HG03558 (cell line): ENCODE measurements around the gene HS3ST5.
"Not testable (repeated sequence)": the region's sequence is repeated elsewhere in the genome, so short reads cannot be mapped to it uniquely, and the experiment has no call there.

Experiments
- ATAC-seq: cut with Tn5 transposase; IDR thresholded peaks from one replicate; pipeline ENCODE4 v1.9.1; 2021; ENCODE audit warnings: moderate number of reproducible peaks; ENCODE audit not compliant: unreplicated experiment; ENCODE audit errors: extremely low read depth

Gene HS3ST5

GRCh38 chr6:114108119-114109002 is 234.5 kb downstream of the HS3ST5 start:
- no peak for ATAC-seq

DNA sequence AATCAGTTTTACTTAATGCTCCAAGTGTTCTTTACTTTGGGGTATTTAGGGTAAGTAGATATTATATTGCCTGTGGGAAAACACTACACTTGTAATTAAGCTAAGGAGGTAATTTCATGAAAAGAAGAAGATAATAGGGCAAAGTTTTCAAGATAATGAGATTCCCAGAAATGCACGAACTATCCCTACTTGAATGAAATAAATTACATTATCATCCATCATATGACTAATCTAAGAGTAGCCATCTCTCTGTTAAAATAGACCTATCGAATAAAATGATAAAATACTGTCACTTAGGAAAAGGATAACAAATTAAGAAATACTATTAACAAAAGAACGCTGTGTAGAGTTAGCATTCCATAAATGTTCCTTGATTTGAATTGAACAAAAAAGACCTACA is 236.8 kb downstream of the HS3ST5 start:
- ATAC-seq, result no peak

DNA sequence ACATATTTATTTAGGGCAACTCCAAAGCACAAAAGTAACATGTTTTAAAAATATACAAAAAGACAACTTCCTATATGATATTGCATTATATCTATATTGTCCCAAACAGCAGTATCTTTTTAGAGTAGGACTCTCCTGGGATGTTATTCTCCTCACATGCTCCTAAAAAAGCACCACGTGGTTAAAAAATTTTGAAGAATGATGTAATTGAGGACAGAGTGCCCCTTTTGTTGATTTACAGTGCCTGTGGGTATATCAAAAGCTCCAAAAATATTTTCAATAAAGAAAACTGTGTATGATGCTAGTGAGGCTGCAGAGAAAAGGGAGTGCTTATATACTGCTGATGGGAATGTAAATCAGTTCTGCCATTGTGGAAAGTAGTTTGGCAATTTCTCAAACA is 241.6 kb downstream of the HS3ST5 start:
- ATAC-seq, result no peak

DNA sequence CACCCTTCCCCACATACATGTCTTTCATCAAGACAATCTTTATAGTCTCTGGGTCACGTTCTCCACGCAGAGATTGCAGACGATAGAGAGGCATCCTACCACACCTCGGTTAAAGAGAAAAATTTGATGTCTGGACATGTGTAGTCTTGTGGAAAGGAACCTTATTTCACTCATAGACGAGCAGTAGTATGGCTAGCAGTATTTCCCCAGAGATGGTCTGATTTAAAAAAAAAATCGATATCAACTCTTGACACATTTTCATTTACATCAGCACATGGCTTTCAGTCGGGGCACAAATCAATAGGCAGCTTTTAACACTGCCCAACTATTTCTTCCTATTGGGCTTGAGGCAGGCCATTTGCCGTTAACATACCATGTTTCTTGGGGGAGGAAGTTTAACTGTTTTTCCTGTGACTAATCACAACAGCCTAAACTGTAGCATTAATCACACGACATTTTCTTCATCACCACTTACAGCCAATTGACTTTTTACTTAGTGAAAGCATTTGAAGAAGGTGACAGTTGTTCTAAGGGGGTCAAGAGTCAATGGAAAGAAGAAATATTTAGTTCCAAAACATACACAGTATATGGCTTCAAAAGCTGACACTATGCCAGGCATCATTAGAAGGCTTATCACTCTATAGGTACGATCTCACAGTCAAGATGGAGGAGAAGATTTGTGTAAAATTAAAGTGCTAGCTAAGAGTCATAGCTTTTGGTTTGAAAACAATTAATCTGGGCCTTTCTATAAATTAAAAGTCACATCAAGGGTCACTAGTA is 242.4 kb downstream of the HS3ST5 start:
- no peak for ATAC-seq

GRCh38 chr6:114096561-114097172 is 246.2 kb downstream of the HS3ST5 start:
- ATAC-seq, result no peak

- ATAC-seq, result no peak
Observed at GRCh38 chr6:114092943-114093342, 249.9 kb downstream of the HS3ST5 start.

DNA sequence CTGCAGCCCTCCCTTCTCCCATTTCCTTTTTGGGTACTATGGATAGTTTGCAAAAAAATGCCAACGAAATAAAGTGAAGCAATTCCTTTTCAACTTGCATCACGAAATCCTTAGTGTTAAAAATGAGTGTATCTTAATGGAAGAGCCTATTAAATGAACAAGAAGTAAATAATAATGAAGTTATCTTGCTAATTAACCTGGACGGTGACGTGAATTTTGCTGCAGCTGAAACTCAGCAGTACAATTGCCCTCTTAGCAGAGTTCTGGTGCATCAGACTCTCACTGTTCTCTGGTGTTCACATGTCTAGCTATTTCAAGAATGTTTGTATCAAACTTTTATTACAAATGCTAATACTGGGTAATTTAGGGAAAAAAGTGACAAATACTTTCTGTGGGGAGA is 252.2 kb downstream of the HS3ST5 start:
- no peak for ATAC-seq

- no peak for ATAC-seq
Observed at GRCh38 chr6:114087496-114087895, 255.3 kb downstream of the HS3ST5 start.

DNA sequence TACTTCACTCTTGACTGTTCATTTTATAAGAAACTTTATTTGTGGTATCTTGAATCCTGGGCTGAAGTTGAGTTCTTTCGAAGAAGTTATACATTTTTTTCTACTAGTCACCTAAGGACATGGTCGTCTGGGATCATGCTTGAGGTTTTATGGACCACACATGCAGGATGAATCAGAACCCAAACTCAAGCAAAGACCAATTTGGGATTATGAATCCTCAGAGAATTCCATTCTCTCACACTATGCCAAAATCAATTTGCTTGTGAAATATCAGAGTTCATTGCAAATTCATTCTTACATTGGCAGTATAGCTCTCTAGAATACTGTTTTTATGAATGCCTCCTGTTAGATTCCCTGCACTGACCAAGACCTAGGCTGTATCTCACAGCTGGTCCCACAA is 257.6 kb downstream of the HS3ST5 start:
- ATAC-seq, result no peak

- no peak for ATAC-seq
Observed at GRCh38 chr6:114084327-114084890, 258.4 kb downstream of the HS3ST5 start.

- ATAC-seq, result no peak
Observed at GRCh38 chr6:114083251-114083650, 259.6 kb downstream of the HS3ST5 start.

DNA sequence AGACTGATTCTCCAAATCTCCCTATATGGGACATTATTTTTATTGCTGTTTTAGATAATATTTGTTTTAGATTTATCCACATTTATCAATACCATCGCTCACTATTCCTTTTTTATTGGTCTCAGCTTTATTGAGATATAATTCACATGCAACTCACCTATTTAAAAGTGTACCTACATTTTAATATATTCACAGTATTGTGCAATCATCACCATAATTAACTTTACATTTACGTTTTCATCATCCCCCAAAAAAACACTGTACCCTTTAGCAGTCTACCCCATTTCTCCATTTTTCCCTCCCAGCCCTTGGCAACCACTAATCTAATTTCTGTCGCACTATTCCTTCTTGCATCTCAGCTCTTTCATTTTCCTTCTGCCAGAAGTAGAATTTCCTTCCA is 261.1 kb downstream of the HS3ST5 start:
- ATAC-seq, result no peak

GRCh38 chr6:114080891-114081510 is 261.8 kb downstream of the HS3ST5 start:
- ATAC-seq, result no peak

DNA sequence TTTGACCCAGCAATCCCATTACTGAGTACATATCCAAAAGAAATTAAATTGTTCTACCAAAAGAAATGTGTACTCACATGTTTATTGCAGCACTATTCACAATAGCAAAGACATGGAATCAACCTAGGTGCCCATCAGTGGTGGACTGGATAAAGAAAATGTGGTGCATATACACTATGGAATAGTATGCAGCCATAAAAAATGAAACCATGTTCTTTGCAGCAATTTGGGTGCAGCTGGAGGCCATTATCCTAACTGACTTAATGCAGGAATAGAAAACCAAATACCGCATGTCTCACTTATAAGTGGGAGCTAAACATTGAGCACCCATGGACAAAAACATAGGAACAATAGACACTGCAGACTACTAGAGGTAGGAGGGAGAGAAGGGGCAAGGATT is 262.4 kb downstream of the HS3ST5 start:
- ATAC-seq, result not testable (repeated sequence)

DNA sequence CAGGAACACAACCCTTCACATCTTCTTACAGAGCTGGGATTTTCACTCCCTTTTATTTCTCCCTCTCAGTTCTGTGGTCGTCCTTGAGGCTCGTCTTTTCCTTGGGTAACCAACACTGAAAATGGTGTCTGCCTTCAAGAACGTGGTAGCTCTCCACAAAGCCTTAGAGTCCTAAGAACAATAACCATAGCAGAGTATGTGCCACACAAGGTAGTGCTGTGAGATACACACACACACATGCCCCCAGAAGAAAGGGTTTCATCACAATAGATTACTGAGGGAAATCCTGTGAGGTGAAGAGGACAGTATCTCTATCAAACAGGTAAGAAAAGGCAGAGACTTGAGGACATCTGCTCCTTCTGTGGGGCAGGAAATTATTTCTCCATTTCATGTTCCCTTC is 267.0 kb downstream of the HS3ST5 start:
- no peak for ATAC-seq

DNA sequence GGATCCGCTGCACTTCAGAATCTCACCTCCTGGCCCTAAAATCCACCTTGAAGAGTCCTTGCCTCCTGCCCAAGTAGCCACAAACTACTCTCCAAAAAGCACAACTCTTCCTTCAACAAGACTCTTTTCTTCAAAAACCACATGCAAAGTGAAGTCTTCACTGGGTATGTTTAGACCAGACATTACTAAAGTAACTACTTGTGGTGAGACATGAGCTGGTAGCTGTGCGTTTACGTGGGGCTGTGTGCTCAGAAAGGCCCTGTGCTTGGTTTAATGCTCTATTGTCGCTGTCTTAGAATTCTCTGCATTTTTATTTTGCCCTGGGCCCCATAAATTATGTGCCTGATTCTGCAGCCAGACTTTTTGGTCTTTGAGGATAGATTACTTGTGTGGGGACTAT is 267.5 kb downstream of the HS3ST5 start:
- no peak for ATAC-seq

GRCh38 chr6:114068771-114069170 is 274.1 kb downstream of the HS3ST5 start:
- no peak for ATAC-seq

GRCh38 chr6:114068116-114068515 is 274.7 kb downstream of the HS3ST5 start:
- ATAC-seq, result no peak

- no peak for ATAC-seq
Observed at GRCh38 chr6:114064862-114065261, 278.0 kb downstream of the HS3ST5 start.

- no peak for ATAC-seq
Observed at GRCh38 chr6:114063956-114064355, 278.9 kb downstream of the HS3ST5 start.
